KOPT-K1 (cell line): ENCODE data around the gene TSEN34.
"Not testable (repeated sequence)": the region's sequence is repeated elsewhere in the genome, so short reads cannot be mapped to it uniquely, and the experiment has no call there.

Source experiments
- H3K27ac ChIP-seq: fragments of 200-600 bp; sonication (generic); 2 replicates; pipeline ENCODE4 v1.5.1; 2016; ENCODE audit warnings: antibody characterized with exemption, mild to moderate bottlenecking, low read depth, low read length; ENCODE audit not compliant: poor library complexity, severe bottlenecking
- H3K36me3 ChIP-seq: fragments of 200-600 bp; sonication (generic); 2 replicates; pipeline ENCODE4 v1.5.1; 2017; ENCODE audit warnings: antibody characterized with exemption, mild to moderate bottlenecking, low read length, moderate library complexity; ENCODE audit not compliant: insufficient read depth
- H3K9me3 ChIP-seq: fragments of 200-600 bp; sonication (generic); 2 replicates; pipeline ENCODE4 v1.5.1; 2017; ENCODE audit warnings: antibody characterized with exemption, low read length, mild to moderate bottlenecking; ENCODE audit not compliant: insufficient read depth, poor library complexity, severe bottlenecking

Gene TSEN34

GRCh38 chr19:54156490-54156889 lies 34.6 kb upstream of the TSEN34 start:
- peaks cover 66% of the 10 kb centered on the region for H3K36me3 ChIP-seq
- H3K9me3 ChIP-seq: no peaks in the 10 kb centered on the region
- H3K27ac ChIP-seq: peak overlapping the region; percentile 76

GRCh38 chr19:54156953-54157352 lies 34.2 kb upstream of the TSEN34 start:
- Histone ChIP-seq H3K27ac (peak overlapping the region; percentile 76), H3K9me3 (no peaks in the 10 kb centered on the region), H3K36me3 (peaks cover 61% of the 10 kb centered on the region)

DNA sequence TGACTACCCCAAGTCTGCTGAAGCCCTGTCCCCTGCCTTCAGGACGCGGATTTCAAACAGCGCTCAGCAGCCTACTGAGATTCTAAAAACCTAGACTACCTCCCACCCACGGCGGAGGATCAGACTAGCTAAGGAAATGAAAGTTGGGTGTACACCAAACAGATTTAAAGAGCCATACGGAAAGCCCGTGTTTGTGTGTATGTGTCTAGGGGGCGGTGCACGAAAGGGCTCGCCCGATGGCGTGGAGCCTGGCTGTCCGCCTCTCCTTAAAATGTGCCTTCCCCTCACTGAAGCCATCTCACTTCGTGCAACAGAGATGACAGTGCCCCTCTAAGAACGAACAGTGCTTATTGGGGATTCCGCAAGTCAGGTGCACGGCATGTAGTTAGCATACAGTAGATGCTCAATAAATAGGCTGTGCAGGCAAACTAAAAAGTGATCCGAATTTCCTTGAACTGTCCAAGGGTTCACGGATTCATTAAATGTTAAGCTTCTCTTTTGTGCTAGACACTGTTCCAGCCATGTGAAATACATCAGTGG lies 32.2 kb upstream of the TSEN34 start:
- H3K9me3 ChIP-seq: no peaks in the 10 kb centered on the region
- H3K27ac ChIP-seq: peak overlapping the region; percentile 92
- peaks cover 42% of the 10 kb centered on the region for H3K36me3 ChIP-seq

- H3K27ac ChIP-seq: peak within 1 kb of the TSS; percentile 92
- peaks cover 35% of the 10 kb centered on the region for H3K36me3 ChIP-seq
- no peaks in the 10 kb centered on the region for H3K9me3 ChIP-seq
Measured at GRCh38 chr19:54159352-54160181, 31.5 kb upstream of the TSEN34 start, which contains the start of gene LENG1. LENG1 (minus strand) TSS chr19:54159721; CDS start chr19:54159695, 26 bp downstream.

- peak overlapping the region; percentile 77 for H3K27ac ChIP-seq
- H3K36me3 ChIP-seq: peaks cover 31% of the 10 kb centered on the region
Measured at GRCh38 chr19:54160182-54160811, 30.8 kb upstream of the TSEN34 start.

GRCh38 chr19:54160854-54161253 lies 30.3 kb upstream of the TSEN34 start:
- peaks cover 26% of the 10 kb centered on the region for H3K36me3 ChIP-seq
- H3K27ac ChIP-seq: peak overlapping the region; percentile 77
- peaks cover 4% of the 10 kb centered on the region for H3K9me3 ChIP-seq

More at GRCh38 chr19:54160182-54160811, 30.8 kb upstream of the TSEN34 start:
- H3K9me3 ChIP-seq: peaks cover 3% of the 10 kb centered on the region

DNA sequence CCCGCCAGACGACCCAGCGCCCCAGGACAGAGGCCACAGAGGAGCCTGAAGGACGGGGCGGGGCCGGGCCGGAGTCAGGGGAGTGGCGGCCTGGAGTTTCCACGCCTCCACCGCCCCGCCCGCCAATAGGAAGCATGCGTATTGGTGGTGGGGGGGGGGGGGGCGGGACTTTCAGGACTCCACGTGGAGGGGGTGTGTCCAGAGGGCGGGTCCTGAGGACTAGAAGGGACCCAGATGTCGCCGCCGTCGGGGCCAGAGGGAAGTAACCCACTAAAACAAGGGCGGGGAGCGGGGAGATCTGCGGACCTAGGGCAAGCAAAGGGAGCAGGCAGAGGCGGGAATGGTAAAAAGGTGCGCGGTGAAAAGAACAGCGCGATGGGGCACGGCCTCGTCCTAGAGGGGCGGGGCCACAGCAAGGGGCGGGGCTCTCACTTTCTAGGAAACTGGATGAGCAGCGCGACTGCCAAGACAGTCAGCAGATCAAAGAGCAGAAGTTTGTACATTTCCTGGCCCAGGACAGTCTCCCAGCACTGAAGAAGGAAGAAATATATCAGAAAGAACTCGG lies 28.8 kb upstream of the TSEN34 start:
- H3K9me3 ChIP-seq: peaks cover 4% of the 10 kb centered on the region
- peaks cover 11% of the 10 kb centered on the region for H3K36me3 ChIP-seq
- no peak overlapping the region for H3K27ac ChIP-seq

- Histone ChIP-seq H3K27ac (no peak overlapping the region), H3K9me3 (peaks cover 4% of the 10 kb centered on the region), H3K36me3 (peaks cover 5% of the 10 kb centered on the region)
Measured at GRCh38 chr19:54162884-54163283, 28.2 kb upstream of the TSEN34 start.

GRCh38 chr19:54164369-54165068 lies 26.6 kb upstream of the TSEN34 start:
- Histone ChIP-seq H3K36me3 (no peaks in the 10 kb centered on the region), H3K27ac (no peak overlapping the region), H3K9me3 (peaks cover 4% of the 10 kb centered on the region)

DNA sequence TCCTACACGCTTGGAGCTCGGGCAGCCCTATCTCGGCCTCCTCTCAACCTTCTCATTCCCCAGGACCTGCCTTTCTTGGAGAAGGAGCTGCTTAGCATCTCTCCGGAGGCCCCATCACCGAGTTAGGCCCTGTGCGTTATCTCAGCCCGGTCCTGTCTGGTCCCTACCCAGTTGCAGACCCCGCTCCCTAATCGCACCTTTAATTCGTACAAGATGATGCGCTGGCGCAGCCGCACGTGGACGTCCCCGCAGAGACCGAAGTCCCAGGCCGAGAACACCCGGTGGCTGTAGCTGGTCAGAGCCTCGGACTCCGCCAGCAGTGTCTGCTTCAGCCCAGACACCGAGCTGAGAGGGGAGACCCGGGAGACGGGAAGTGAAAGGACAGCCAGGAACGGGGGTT lies 25.9 kb upstream of the TSEN34 start:
- no peak overlapping the region for H3K27ac ChIP-seq
- H3K9me3 ChIP-seq: peaks cover 4% of the 10 kb centered on the region
- H3K36me3 ChIP-seq: no peaks in the 10 kb centered on the region

DNA sequence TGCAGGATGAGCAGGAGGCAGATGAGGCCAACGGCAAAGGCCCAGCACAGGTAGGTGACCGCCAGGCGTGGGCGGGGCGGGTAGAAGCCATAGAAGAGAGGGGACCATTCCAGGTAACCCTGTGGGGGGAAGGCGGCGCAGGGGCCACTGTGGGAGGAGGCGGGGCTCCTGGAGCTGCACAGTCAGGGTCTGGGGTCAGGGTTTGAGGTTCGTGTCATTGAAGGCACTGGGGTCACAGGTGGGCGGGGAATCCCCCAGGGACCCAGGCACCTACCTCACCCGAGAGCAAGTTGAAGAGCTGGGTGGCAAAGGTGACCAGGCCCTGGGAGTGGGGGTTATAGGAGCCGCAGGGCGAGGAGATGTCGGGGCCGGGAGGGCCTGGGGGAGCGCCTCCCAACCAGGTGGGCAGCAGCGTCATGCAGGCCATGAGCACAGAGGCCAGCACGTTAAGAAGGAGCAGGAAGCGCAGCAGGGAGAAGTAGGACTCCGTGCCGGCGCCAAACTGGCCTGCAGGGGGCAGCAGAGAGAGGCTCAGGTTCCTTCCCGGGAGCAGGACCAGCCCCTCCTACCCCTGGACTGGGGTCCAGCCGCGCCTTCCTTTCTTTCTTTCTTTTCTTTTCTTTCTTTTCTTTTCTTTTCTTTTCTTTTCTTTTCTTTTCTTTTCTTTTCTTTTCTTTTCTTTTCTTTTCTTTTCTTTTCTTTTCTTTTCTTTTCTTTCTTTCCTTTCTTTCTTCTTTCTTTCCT lies 22.8 kb upstream of the TSEN34 start:
- Histone ChIP-seq H3K27ac (no peak overlapping the region), H3K36me3 (no peaks in the 10 kb centered on the region), H3K9me3 (peaks cover 4% of the 10 kb centered on the region)

- H3K36me3 ChIP-seq: no peaks in the 10 kb centered on the region
- no peak overlapping the region for H3K27ac ChIP-seq
- H3K9me3 ChIP-seq: peaks cover 4% of the 10 kb centered on the region
Measured at GRCh38 chr19:54169149-54169740, 21.9 kb upstream of the TSEN34 start.

- H3K36me3 ChIP-seq, H3K9me3 ChIP-seq, H3K27ac ChIP-seq: not testable (repeated sequence)
Measured at GRCh38 chr19:54171736-54172431, 19.2 kb upstream of the TSEN34 start.
